Sigmoid colon (tissue), 4 donors: ENCODE results near the gene COBLL1.

Experiments
- EP300 ChIP-seq, 4 donors: sonication (generic); formaldehyde crosslinking; IDR thresholded peaks; one replicate each; pipeline ENCODE4 v1.6.1; 2017; ENCODE audit warnings: antibody characterized with exemption in 4 of 4
- POLR2A ChIP-seq, 2 donors: fragments of 450-650 bp; IDR thresholded peaks; one replicate each; pipeline ENCODE4 v1.6.1; 2016; ENCODE audit warnings: antibody characterized with exemption in 2 of 2, mild to moderate bottlenecking in 2 of 2, moderate library complexity in 2 of 2
- POLR2AphosphoS5 ChIP-seq, 4 donors: sonication (generic); formaldehyde crosslinking; IDR thresholded peaks; one replicate each; pipeline ENCODE4 v1.6.1; 2017; ENCODE audit warnings: antibody characterized with exemption in 4 of 4
- TF ChIP-seq, protein P1 (sequence below), 4 experiments: fragments of 450-650 bp in 3 of 4; fragments of 200-600 bp in 1 of 4; IDR thresholded peaks; one replicate each; pipeline ENCODE4 v1.5.1; 2016 to 2019; ENCODE audit warnings: antibody characterized with exemption in 4 of 4, mild to moderate bottlenecking in 3 of 4, moderate library complexity in 2 of 4

- TF ChIP-seq, protein P1, sequence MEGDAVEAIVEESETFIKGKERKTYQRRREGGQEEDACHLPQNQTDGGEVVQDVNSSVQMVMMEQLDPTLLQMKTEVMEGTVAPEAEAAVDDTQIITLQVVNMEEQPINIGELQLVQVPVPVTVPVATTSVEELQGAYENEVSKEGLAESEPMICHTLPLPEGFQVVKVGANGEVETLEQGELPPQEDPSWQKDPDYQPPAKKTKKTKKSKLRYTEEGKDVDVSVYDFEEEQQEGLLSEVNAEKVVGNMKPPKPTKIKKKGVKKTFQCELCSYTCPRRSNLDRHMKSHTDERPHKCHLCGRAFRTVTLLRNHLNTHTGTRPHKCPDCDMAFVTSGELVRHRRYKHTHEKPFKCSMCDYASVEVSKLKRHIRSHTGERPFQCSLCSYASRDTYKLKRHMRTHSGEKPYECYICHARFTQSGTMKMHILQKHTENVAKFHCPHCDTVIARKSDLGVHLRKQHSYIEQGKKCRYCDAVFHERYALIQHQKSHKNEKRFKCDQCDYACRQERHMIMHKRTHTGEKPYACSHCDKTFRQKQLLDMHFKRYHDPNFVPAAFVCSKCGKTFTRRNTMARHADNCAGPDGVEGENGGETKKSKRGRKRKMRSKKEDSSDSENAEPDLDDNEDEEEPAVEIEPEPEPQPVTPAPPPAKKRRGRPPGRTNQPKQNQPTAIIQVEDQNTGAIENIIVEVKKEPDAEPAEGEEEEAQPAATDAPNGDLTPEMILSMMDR (IDR thresholded peaks at IDR 0.05), result no peak
- TF ChIP-seq POLR2AphosphoS5 (IDR thresholded peaks at IDR 0.05) (no peak), POLR2A (IDR thresholded peaks at IDR 0.05) (no peak), EP300 (IDR thresholded peaks at IDR 0.05) (no peak)
These were observed 7.9 kb upstream of the COBLL1 start for GRCh38 chr2:164849506-164849905.
